OCI-LY1 (cell line): ENCODE data around the gene IQSEC1.

ENCODE experiments used
- H2AFZ ChIP-seq: fragments of 200-600 bp; sonication (generic), shearing (Covaris generic); 2 replicates; pipeline ENCODE4 v1.6.0; 2014; ENCODE audit warnings: antibody characterized with exemption, mild to moderate bottlenecking, low read length
- H3F3A ChIP-seq: fragments of 200-600 bp; sonication (generic), shearing (Covaris generic); 2 replicates; pipeline ENCODE4 v1.6.0; 2014; ENCODE audit warnings: mild to moderate bottlenecking, antibody characterized with exemption, low read length, moderate library complexity; ENCODE audit not compliant: insufficient read depth
- H3K27ac ChIP-seq: fragments of 200-600 bp; sonication (generic); 2 replicates; pipeline ENCODE4 v1.5.1; 2014; ENCODE audit warnings: low read length, mixed run types, mild to moderate bottlenecking, low read depth; ENCODE audit not compliant: poor library complexity, severe bottlenecking
- H3K27me3 ChIP-seq: fragments of 200-600 bp; sonication (generic); 2 replicates; pipeline ENCODE4 v1.6.0; 2014; ENCODE audit warnings: antibody characterized with exemption, mild to moderate bottlenecking, low read length, moderate library complexity; ENCODE audit not compliant: insufficient read depth
- H3K36me3 ChIP-seq: fragments of 200-600 bp; sonication (generic); 2 replicates; pipeline ENCODE4 v1.6.1; 2014; ENCODE audit warnings: mild to moderate bottlenecking, antibody characterized with exemption, low read length, moderate library complexity, mixed read lengths; ENCODE audit not compliant: insufficient read depth
- H3K4me1 ChIP-seq: fragments of 200-600 bp; sonication (generic); 2 replicates; pipeline ENCODE4 v1.5.1; 2014; ENCODE audit warnings: mild to moderate bottlenecking, low read length, moderate library complexity; ENCODE audit not compliant: insufficient read depth, severe bottlenecking
- H3K4me2 ChIP-seq: fragments of 200-600 bp; sonication (generic), shearing (Covaris generic); 2 replicates; pipeline ENCODE4 v1.6.1; 2014; ENCODE audit warnings: low read length
- H3K4me3 ChIP-seq: fragments of 200-600 bp; sonication (generic); 2 replicates; pipeline ENCODE4 v1.5.1; 2014; ENCODE audit warnings: low read length, low read depth, mild to moderate bottlenecking, mixed read lengths; ENCODE audit not compliant: poor library complexity, severe bottlenecking
- H3K79me2 ChIP-seq: fragments of 200-600 bp; shearing (Covaris generic); 2 replicates; pipeline ENCODE4 v1.6.1; 2016; ENCODE audit warnings: mixed run types, low read length, mixed read lengths; ENCODE audit not compliant: insufficient read depth
- H3K9ac ChIP-seq: fragments of 200-600 bp; sonication (generic), shearing (Covaris generic); 2 replicates; pipeline ENCODE4 v1.6.1; 2014; ENCODE audit warnings: mild to moderate bottlenecking, low read length, mixed read lengths
- H3K9me2 ChIP-seq: fragments of 200-600 bp; sonication (generic), shearing (Covaris generic); 2 replicates; pipeline ENCODE4 v1.6.1; 2014; ENCODE audit warnings: low read depth, mild to moderate bottlenecking, low read length, mixed read lengths
- H3K9me3 ChIP-seq: fragments of 200-600 bp; shearing (Covaris generic); 2 replicates; pipeline ENCODE4 v1.6.1; 2014; ENCODE audit warnings: low read length, mixed read lengths
- H4K20me1 ChIP-seq: fragments of 200-600 bp; sonication (generic), shearing (Covaris generic); 2 replicates; pipeline ENCODE4 v1.6.0; 2016; ENCODE audit warnings: mild to moderate bottlenecking, low read length; ENCODE audit not compliant: insufficient read depth
- CTCF ChIP-seq: fragments of 200-600 bp; sonication (generic), shearing (Covaris generic); IDR thresholded peaks from 2 replicates; pipeline ENCODE4 v1.5.1; 2017; ENCODE audit warnings: mild to moderate bottlenecking, antibody characterized with exemption, low read length, moderate library complexity, mixed read lengths
- EZH2 ChIP-seq: fragments of 200-600 bp; sonication (generic), shearing (Covaris generic); IDR thresholded peaks from 2 replicates; pipeline ENCODE4 v1.8.0; 2017; ENCODE audit warnings: borderline replicate concordance, mixed run types, mild to moderate bottlenecking, antibody characterized with exemption, low read length, moderate library complexity, mixed read lengths

IQSEC1 gene

GRCh38 chr3:13031621-13032020 is 41.6 kb downstream of the IQSEC1 start:
- no peaks in the 10 kb centered on the region for H3K9me3 ChIP-seq
- H3F3A ChIP-seq = no peaks in the 10 kb centered on the region
- no peaks in the 10 kb centered on the region for H3K9me2 ChIP-seq
- H3K9ac ChIP-seq = no peak overlapping the region
- H3K4me3 ChIP-seq = no peak overlapping the region
- H2AFZ ChIP-seq = no peak overlapping the region
- H3K27ac ChIP-seq = no peak overlapping the region
- H3K36me3 ChIP-seq = no peaks in the 10 kb centered on the region
- no peaks in the 10 kb centered on the region for H3K79me2 ChIP-seq
- H4K20me1 ChIP-seq = no peaks in the 10 kb centered on the region
- no peaks in the 10 kb centered on the region for H3K27me3 ChIP-seq
- no peaks in the 10 kb centered on the region for H3K4me1 ChIP-seq
- no peak overlapping the region for H3K4me2 ChIP-seq
- TF ChIP-seq EZH2 = no peak
- TF ChIP-seq CTCF = no peak

- H3K9me2 ChIP-seq = no peaks in the 10 kb centered on the region
- H3K4me3 ChIP-seq = no peak overlapping the region
- TF ChIP-seq CTCF (no peak), EZH2 (no peak)
- H3K36me3 ChIP-seq = no peaks in the 10 kb centered on the region
- H3K9ac ChIP-seq = no peak overlapping the region
- no peak overlapping the region for H3K27ac ChIP-seq
- no peak overlapping the region for H3K4me2 ChIP-seq
- no peaks in the 10 kb centered on the region for H3K9me3 ChIP-seq
- no peak overlapping the region for H2AFZ ChIP-seq
- H3K79me2 ChIP-seq = no peaks in the 10 kb centered on the region
- H3K27me3 ChIP-seq = 0 out of 2 replicates have a peak, but pooled peaks cover 4% of the 10 kb centered on the region
- H3F3A ChIP-seq = no peaks in the 10 kb centered on the region
- H4K20me1 ChIP-seq = no peaks in the 10 kb centered on the region
- no peaks in the 10 kb centered on the region for H3K4me1 ChIP-seq
Observed at GRCh38 chr3:13030684-13031083, 42.5 kb downstream of the IQSEC1 start.

GRCh38 chr3:13028010-13028821 is 45.0 kb downstream of the IQSEC1 start:
- no peaks in the 10 kb centered on the region for H4K20me1 ChIP-seq
- H2AFZ ChIP-seq = no peak overlapping the region
- no peaks in the 10 kb centered on the region for H3F3A ChIP-seq
- no peaks in the 10 kb centered on the region for H3K9me3 ChIP-seq
- H3K36me3 ChIP-seq = no peaks in the 10 kb centered on the region
- no peaks in the 10 kb centered on the region for H3K9me2 ChIP-seq
- TF ChIP-seq CTCF = no peak
- no peak for TF ChIP-seq EZH2
- H3K27me3 ChIP-seq = 0 out of 2 replicates have a peak, but pooled peaks cover 4% of the 10 kb centered on the region
- H3K4me3 ChIP-seq = no peak overlapping the region
- no peak overlapping the region for H3K4me2 ChIP-seq
- H3K79me2 ChIP-seq = no peaks in the 10 kb centered on the region
- H3K4me1 ChIP-seq = no peaks in the 10 kb centered on the region
- H3K27ac ChIP-seq = no peak overlapping the region
- H3K9ac ChIP-seq = no peak overlapping the region
